ENCODE results near the gene HBP1.

The HBP1 gene, protein sequence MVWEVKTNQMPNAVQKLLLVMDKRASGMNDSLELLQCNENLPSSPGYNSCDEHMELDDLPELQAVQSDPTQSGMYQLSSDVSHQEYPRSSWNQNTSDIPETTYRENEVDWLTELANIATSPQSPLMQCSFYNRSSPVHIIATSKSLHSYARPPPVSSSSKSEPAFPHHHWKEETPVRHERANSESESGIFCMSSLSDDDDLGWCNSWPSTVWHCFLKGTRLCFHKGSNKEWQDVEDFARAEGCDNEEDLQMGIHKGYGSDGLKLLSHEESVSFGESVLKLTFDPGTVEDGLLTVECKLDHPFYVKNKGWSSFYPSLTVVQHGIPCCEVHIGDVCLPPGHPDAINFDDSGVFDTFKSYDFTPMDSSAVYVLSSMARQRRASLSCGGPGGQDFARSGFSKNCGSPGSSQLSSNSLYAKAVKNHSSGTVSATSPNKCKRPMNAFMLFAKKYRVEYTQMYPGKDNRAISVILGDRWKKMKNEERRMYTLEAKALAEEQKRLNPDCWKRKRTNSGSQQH

DNA sequence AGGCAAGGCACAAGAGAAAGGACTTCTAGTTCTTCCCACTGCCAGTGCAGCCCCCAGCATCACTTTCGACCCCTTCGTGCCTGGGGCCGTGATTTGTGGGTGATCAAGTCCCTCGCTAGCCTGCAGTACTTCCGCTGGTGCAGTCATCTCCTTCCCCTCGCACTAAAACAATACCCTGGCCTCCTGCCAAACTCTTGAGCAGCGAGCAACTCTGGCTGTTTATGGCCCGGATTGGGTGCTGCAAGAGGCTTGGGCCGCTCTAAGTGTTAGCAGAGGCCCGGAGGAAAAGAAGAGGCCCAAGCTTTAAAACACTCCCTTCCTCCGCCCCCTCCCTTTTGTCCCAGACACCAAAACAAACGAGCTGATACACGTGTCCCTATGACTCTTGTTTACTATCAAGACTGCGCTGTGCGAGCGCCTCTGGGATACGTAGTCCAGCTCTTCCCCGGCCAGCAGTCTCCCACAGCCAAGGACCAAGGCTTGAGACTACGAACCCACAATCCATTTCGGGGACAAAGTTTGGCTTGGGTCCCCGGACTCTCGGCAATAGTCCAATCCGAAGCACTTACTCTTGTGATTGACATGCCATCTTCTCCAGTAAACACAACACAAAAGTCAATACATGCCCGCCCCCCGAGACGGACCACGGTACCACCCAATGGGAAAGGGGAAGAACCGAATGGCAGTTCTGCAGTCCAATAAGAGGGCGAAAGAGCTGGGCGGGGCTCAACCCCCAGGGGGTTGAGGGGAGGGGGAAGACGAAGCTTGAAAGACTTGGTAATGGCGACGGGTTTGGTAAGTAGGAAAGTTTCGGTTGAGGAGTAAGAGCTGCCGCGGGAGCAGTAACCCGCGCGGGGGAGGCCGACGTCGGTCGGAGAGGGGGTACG, at the start of gene HBP1:
HBP1 (plus strand) TSS at position 771 of the 887 bp plus-strand sequence. CDS start 10,891 bp downstream, outside the sequence.
- peak within 1 kb of the TSS; percentile 95 for H3K9ac ChIP-seq (ENCODE audit: low read length)
- no peaks in the 10 kb centered on the region for H3K36me3 ChIP-seq (ENCODE audit: control insufficient read depth, insufficient read depth, low read length, severe bottlenecking)
- peaks cover 26% of the 10 kb centered on the region for H3K4me1 ChIP-seq (ENCODE audit: control insufficient read depth, insufficient read depth, low read length)
- no peaks in the 10 kb centered on the region for H3K27me3 ChIP-seq (replicated peaks; ENCODE audit: control insufficient read depth, insufficient read depth, low read length)
- peak; percentile 99 for DNase-seq (ENCODE audit: low read depth)
- no peaks in the 10 kb centered on the region for H3K9me3 ChIP-seq (ENCODE audit: control insufficient read depth, low read length)
- peak within 1 kb of the TSS; percentile 91 for H3K4me3 ChIP-seq (ENCODE audit: low read length)

DNA sequence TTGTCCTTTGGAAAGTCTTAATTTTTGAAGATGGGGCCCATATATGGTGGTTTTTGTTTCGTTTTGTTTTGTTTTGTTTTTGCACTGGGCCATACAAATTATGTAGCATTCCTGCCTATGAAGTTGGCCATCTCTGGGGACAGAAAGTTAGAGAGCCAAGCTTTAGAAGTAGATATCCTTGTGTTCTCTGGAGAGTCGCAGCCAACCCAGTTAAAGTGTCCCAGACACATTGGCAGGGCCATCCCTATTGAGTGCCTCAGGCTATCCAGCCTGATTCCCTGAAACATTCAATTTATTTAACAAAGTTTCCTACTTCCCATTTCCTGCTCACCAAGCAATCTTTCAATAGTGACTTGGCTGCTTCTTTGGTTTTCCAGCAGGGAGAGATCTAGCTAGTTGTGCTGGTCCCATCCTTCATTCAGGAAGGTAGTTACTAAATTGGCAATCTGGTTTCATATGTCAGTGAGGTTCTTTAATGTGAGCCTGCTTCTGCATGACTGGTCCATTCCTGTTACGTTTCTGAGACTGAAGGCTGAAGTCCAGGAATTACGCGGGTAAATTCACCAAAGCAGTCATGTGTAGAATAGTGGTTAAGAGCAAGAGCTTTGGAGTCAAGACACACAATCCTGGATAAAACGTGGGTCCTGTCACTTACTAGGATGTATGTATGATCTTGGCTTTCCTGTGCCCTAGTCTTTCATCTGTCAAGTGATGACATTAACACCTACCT, 49.3 kb upstream of the HBP1 start:
- Histone ChIP-seq H3K9ac (ENCODE audit: low read length) (no peak overlapping the region), H3K27me3 (replicated peaks; ENCODE audit: control insufficient read depth, insufficient read depth, low read length) (no peaks in the 10 kb centered on the region), H3K4me3 (ENCODE audit: low read length) (no peak overlapping the region), H3K9me3 (ENCODE audit: control insufficient read depth, low read length) (no peaks in the 10 kb centered on the region), H3K4me1 (ENCODE audit: control insufficient read depth, insufficient read depth, low read length) (peaks cover 46% of the 10 kb centered on the region), H3K36me3 (ENCODE audit: control insufficient read depth, insufficient read depth, low read length, severe bottlenecking) (no peaks in the 10 kb centered on the region)
- DNase-seq (ENCODE audit: low read depth), result no peak

DNA sequence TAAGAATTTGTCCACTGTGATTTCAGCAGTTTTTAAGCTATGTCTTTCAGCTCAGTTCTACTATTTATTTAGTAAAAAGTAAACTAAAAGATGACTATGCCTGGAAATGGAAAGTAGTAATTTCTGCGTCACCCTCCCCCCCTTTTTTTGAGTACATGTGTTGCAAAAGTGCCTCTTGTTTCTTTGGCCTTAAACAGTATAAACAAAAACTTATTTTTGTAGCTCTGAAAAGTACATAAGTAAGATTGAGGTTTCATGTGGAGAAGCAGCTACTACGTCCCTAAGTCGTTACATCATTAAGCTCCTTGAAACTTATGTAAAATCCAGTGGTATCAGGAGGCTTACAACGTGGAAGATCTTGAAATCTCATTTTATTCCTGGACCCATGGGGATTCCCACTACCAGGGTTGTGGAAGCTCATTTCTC, 46.3 kb upstream of the HBP1 start:
- DNase-seq (ENCODE audit: low read depth), result peak; percentile 67
- no peaks in the 10 kb centered on the region for H3K36me3 ChIP-seq (ENCODE audit: control insufficient read depth, insufficient read depth, low read length, severe bottlenecking)
- no peaks in the 10 kb centered on the region for H3K9me3 ChIP-seq (ENCODE audit: control insufficient read depth, low read length)
- H3K4me1 ChIP-seq (ENCODE audit: control insufficient read depth, insufficient read depth, low read length), result peaks cover 38% of the 10 kb centered on the region
- no peak overlapping the region for H3K9ac ChIP-seq (ENCODE audit: low read length)
- no peaks in the 10 kb centered on the region for H3K27me3 ChIP-seq (replicated peaks; ENCODE audit: control insufficient read depth, insufficient read depth, low read length)
- no peak overlapping the region for H3K4me3 ChIP-seq (ENCODE audit: low read length)

DNA sequence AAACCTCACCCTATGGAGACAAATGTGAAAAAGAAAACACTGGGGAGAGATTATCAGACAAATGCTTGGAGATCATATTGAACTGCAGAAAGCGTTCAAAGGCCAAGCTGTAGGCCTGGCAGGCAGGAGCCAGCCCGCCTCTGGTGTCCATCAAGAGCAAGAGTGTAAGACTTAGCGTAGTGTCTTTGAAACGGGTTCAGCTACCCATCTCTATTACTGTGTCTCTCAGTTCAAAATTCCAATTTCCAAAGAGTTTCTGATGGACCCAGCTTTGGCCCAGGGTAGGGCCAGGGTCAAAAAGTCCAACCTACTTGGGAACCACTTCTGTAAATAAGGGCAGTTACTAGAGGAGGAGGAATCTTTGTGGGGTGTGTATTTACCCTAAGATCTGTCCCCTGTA, 45.4 kb upstream of the HBP1 start:
- peaks cover 2% of the 10 kb centered on the region for H3K36me3 ChIP-seq (ENCODE audit: control insufficient read depth, insufficient read depth, low read length, severe bottlenecking)
- H3K4me1 ChIP-seq (ENCODE audit: control insufficient read depth, insufficient read depth, low read length), result peaks cover 29% of the 10 kb centered on the region
- H3K27me3 ChIP-seq (replicated peaks; ENCODE audit: control insufficient read depth, insufficient read depth, low read length), result no peaks in the 10 kb centered on the region
- no peak overlapping the region for H3K4me3 ChIP-seq (ENCODE audit: low read length)
- H3K9me3 ChIP-seq (ENCODE audit: control insufficient read depth, low read length), result no peaks in the 10 kb centered on the region
- no peak for DNase-seq (ENCODE audit: low read depth)
- no peak overlapping the region for H3K9ac ChIP-seq (ENCODE audit: low read length)

DNA sequence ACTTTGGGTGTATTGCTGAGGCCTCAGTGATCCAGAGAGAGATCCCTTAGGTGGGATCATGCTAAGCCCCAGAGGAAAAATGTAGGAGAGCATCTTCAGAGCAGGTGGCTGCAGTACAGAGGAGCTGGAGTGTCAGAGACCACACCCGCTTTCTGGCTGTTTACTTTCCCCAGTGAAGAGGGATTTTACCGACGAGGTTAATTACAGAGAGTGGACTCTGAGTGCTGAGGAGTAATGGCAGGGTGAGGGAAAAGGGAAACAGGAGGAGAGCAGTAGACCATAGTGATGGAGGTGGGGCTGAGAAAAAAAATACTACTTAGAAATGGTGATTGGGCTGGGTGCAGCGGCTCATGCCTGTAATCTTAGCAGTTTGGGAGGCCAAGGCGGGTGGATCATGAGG, 43.3 kb upstream of the HBP1 start:
- H3K4me3 ChIP-seq (ENCODE audit: low read length), result no peak overlapping the region
- peaks cover 13% of the 10 kb centered on the region for H3K4me1 ChIP-seq (ENCODE audit: control insufficient read depth, insufficient read depth, low read length)
- H3K27me3 ChIP-seq (replicated peaks; ENCODE audit: control insufficient read depth, insufficient read depth, low read length), result no peaks in the 10 kb centered on the region
- H3K36me3 ChIP-seq (ENCODE audit: control insufficient read depth, insufficient read depth, low read length, severe bottlenecking), result peaks cover 4% of the 10 kb centered on the region
- no peak for DNase-seq (ENCODE audit: low read depth)
- no peak overlapping the region for H3K9ac ChIP-seq (ENCODE audit: low read length)
- H3K9me3 ChIP-seq (ENCODE audit: control insufficient read depth, low read length), result no peaks in the 10 kb centered on the region

DNA sequence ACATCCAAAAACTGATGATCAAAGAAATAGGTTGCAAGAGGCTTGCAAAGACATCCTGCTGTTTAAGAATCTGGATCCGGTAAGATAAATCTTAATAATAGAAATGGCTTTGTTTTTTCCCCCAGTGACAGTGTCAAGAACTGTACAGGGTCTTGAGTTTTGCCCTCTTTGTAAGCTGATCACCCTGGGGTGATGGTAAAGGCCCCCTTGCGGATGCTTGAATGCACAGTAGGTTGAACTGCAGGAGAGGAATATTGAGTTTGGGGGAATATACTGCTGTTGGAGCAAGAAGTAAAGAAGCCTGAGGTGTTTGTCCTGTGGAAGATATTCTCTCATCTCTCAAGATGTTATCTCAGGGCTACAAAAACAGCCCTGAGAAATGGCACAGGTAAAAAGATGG, 40.6 kb upstream of the HBP1 start:
- no peak overlapping the region for H3K4me3 ChIP-seq (ENCODE audit: low read length)
- no peak for DNase-seq (ENCODE audit: low read depth)
- no peaks in the 10 kb centered on the region for H3K27me3 ChIP-seq (replicated peaks; ENCODE audit: control insufficient read depth, insufficient read depth, low read length)
- H3K36me3 ChIP-seq (ENCODE audit: control insufficient read depth, insufficient read depth, low read length, severe bottlenecking), result peaks cover 4% of the 10 kb centered on the region
- H3K4me1 ChIP-seq (ENCODE audit: control insufficient read depth, insufficient read depth, low read length), result no peaks in the 10 kb centered on the region
- no peaks in the 10 kb centered on the region for H3K9me3 ChIP-seq (ENCODE audit: control insufficient read depth, low read length)
- no peak overlapping the region for H3K9ac ChIP-seq (ENCODE audit: low read length)

DNA sequence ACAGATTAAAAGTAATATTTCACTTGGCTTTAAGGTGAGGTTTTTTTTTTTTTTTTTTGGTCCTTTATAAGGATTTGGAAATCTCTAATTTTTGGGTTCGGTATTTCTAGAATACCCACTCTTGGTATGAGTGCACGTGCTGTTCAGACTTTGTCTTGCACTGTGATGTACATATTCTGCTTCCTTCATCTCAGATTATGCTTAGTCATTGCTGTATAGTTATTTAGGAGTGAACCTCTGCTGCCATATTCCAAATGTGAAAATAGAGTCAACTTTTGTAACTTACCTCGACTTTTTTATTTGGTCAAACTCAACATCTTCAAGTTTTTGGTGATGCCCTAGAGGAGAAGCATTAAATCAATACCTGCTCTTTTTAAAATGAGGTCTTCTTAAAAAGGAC, 40.1 kb upstream of the HBP1 start:
- DNase-seq (ENCODE audit: low read depth), result no peak
- peaks cover 4% of the 10 kb centered on the region for H3K36me3 ChIP-seq (ENCODE audit: control insufficient read depth, insufficient read depth, low read length, severe bottlenecking)
- no peaks in the 10 kb centered on the region for H3K27me3 ChIP-seq (replicated peaks; ENCODE audit: control insufficient read depth, insufficient read depth, low read length)
- H3K4me1 ChIP-seq (ENCODE audit: control insufficient read depth, insufficient read depth, low read length), result no peaks in the 10 kb centered on the region
- no peak overlapping the region for H3K9ac ChIP-seq (ENCODE audit: low read length)
- no peak overlapping the region for H3K4me3 ChIP-seq (ENCODE audit: low read length)
- H3K9me3 ChIP-seq (ENCODE audit: control insufficient read depth, low read length), result no peaks in the 10 kb centered on the region

DNA sequence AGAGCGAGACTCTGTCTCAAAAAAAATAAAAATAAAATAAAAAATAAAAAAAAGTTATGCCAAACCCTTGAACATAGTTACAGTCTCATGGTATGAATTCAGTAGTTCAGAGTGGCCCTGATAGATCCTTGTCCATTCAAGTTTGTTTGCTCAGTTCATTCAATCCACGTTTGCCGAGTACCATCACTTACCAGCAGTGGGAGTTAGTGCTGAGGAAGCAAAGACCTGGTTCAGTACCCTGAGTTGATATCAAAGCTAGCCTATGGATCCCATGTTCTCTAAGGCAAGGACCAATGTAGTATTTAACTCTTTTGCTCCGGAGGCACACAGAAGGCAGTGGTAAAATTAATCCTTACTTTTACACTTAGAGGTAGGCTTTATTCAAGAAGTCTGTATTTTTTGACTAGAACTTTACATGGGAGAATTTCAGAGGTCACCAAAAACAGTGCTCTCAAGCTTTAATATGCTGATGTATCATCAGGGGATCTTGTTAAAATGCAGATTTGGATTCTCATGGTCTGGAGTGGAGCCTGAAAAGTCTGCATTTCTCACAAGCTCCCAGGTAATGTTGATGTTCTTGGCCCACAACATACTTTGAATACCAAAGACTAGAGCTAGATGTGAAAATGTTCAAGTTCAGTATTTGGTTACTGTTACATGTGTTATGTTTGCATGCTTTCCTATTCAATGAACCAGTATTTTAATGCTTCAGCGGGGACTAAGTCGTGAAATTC, 38.1 kb upstream of the HBP1 start:
- peaks cover 2% of the 10 kb centered on the region for H3K9me3 ChIP-seq (ENCODE audit: control insufficient read depth, low read length)
- H3K4me1 ChIP-seq (ENCODE audit: control insufficient read depth, insufficient read depth, low read length), result no peaks in the 10 kb centered on the region
- DNase-seq (ENCODE audit: low read depth), result no peak
- no peak overlapping the region for H3K9ac ChIP-seq (ENCODE audit: low read length)
- H3K4me3 ChIP-seq (ENCODE audit: low read length), result no peak overlapping the region
- H3K27me3 ChIP-seq (replicated peaks; ENCODE audit: control insufficient read depth, insufficient read depth, low read length), result no peaks in the 10 kb centered on the region
- H3K36me3 ChIP-seq (ENCODE audit: control insufficient read depth, insufficient read depth, low read length, severe bottlenecking), result peaks cover 4% of the 10 kb centered on the region

DNA sequence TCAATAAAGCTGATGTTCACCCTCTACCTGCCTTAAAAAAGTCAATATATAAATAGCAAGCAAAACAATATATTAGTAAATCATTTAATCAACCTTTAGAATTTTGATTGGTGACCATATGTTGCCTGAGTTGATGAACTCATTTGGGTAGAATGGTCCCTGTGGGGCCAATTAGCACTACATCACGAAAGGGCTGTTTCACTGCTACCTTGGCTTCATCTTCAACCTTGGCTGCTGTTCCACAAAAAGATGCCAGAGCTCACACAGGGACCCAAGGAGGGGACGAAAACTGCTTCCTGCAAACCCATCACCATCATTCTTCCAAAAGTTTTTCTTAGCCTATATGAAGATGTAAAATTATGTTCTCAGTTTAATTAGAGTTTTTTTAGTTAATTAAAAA, 35.4 kb upstream of the HBP1 start:
- Histone ChIP-seq H3K4me3 (ENCODE audit: low read length) (no peak overlapping the region), H3K36me3 (ENCODE audit: control insufficient read depth, insufficient read depth, low read length, severe bottlenecking) (peaks cover 2% of the 10 kb centered on the region), H3K9ac (ENCODE audit: low read length) (no peak overlapping the region), H3K4me1 (ENCODE audit: control insufficient read depth, insufficient read depth, low read length) (peaks cover under 1% of the 10 kb centered on the region), H3K27me3 (replicated peaks; ENCODE audit: control insufficient read depth, insufficient read depth, low read length) (no peaks in the 10 kb centered on the region), H3K9me3 (ENCODE audit: control insufficient read depth, low read length) (peaks cover 2% of the 10 kb centered on the region)
- DNase-seq (ENCODE audit: low read depth), result no peak

DNA sequence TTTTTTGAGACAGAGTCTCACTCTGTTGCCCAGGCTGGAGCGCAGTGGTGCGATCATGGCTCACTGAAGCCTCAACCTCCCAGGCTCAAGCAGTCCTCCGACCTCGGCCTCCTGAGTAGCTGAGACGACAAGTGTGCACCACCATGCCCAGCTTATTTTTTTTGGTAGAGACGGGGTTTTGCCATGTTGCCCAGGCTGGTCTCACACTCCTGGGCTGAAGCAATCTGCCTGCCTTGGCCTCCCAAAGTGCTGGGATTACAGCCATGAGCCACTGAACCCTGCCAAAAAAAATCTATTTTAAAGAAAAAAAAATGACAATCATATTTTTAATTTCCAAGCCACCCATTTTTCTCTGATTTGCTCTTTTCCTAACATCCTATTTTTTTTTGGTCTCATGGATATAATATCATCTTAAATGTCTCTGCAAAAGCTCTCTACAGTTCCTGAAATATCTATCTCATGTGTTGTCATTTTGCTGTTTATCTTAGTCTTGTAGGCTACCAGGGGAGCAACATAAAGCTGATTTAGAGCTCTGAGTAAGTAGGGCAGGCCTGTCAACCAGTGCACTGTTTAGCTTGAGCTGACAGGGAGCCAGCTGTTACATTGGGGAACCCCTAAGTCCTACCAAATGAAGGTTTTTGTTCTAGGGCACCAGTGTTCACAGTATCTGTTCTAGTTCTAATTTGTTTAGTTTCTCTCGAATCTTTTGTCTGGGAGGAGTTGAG, 29.9 kb upstream of the HBP1 start:
- peaks cover 2% of the 10 kb centered on the region for H3K9me3 ChIP-seq (ENCODE audit: control insufficient read depth, low read length)
- no peaks in the 10 kb centered on the region for H3K27me3 ChIP-seq (replicated peaks; ENCODE audit: control insufficient read depth, insufficient read depth, low read length)
- DNase-seq (ENCODE audit: low read depth), result peak; percentile 46
- no peaks in the 10 kb centered on the region for H3K36me3 ChIP-seq (ENCODE audit: control insufficient read depth, insufficient read depth, low read length, severe bottlenecking)
- no peak overlapping the region for H3K4me3 ChIP-seq (ENCODE audit: low read length)
- peak overlapping the region; percentile 7 for H3K9ac ChIP-seq (ENCODE audit: low read length)
- peaks cover 13% of the 10 kb centered on the region for H3K4me1 ChIP-seq (ENCODE audit: control insufficient read depth, insufficient read depth, low read length)

Data from adipocyte (in vitro differentiated cells).